IMR-90 (cell line): ENCODE data around the gene GSTM3. TPM values are rescaled to one million over a fixed set of nuclear protein-coding genes. Genes with fewer than 3 reads are reported as not detected.
A peak's percentile ranks its signal among the peaks of the same experiment; 100 is the strongest.

ENCODE experiments used
- ATAC-seq: fragments of 200-7000 bp; cut with Tn5 transposase; 2 replicates; pipeline ENCODE4 v1.9.1; 2020; ENCODE audit warnings: low read depth, mild to moderate bottlenecking, moderate library complexity
- BruUV-seq: library from RNA; stranded (reverse); fragments of 400-500 nt; replicated peaks from 2 replicates; lab custom pipeline; 2021; lab: Mats Ljungman, UMichigan
- CTCF ChIA-PET: fragments of 300-600 bp; formaldehyde crosslinking; extraction: SDS; loops from one replicate; lab custom pipeline; 2021; ENCODE audit warnings: antibody characterized with exemption; lab: Yijun Ruan, JAX
- POLR2A ChIA-PET: fragments of 300-600 bp; sonication (Branson Sonifier 250); formaldehyde crosslinking; loops from one replicate; lab custom pipeline; 2022; ENCODE audit warnings: antibody characterized with exemption; ENCODE audit not compliant: unreplicated experiment; lab: Charles Lee
- DNase-seq: peaks from one replicate; pipeline ENCODE4 v3.0.0; 2013
- H2AFZ ChIP-seq: replicated peaks from 2 replicates; pipeline ENCODE3; 2013; ENCODE audit warnings: low read length, mild to moderate bottlenecking; ENCODE audit not compliant: poor library complexity
- H2AK5ac ChIP-seq: 2 replicates; pipeline ENCODE4 v1.6.1; 2013; ENCODE audit warnings: low read depth, low read length, inconsistent platforms
- H2AK9ac ChIP-seq: replicated peaks from 2 replicates; pipeline ENCODE3; 2013; ENCODE audit warnings: mild to moderate bottlenecking, low read depth, low read length, moderate library complexity; ENCODE audit not compliant: poor library complexity
- H2BK120ac ChIP-seq: 2 replicates; pipeline ENCODE4 v1.6.1; 2013; ENCODE audit warnings: low read depth, low read length, inconsistent platforms
- H2BK15ac ChIP-seq: 3 replicates; pipeline ENCODE4 v1.6.1; 2013; ENCODE audit warnings: low read depth, low read length, inconsistent platforms
- H2BK20ac ChIP-seq: 2 replicates; pipeline ENCODE4 v1.6.1; 2013; ENCODE audit warnings: low read depth, mild to moderate bottlenecking, inconsistent platforms, low read length, moderate library complexity
- H2BK5ac ChIP-seq: 2 replicates; pipeline ENCODE4 v1.6.1; 2013; ENCODE audit warnings: mild to moderate bottlenecking, low read depth, low read length, inconsistent platforms; ENCODE audit not compliant: poor library complexity, severe bottlenecking
- H3K14ac ChIP-seq: replicated peaks from 2 replicates; pipeline ENCODE4 v1.6.1; 2013; ENCODE audit warnings: low read depth, low read length, inconsistent platforms
- H3K18ac ChIP-seq: 2 replicates; pipeline ENCODE4 v1.6.1; 2013; ENCODE audit warnings: low read depth, low read length, control low read depth
- H3K23ac ChIP-seq: 2 replicates; pipeline ENCODE4 v1.6.1; 2013; ENCODE audit warnings: low read depth, low read length, inconsistent platforms
- H3K27ac ChIP-seq: 2 replicates; pipeline ENCODE4 v1.5.1; 2013; ENCODE audit warnings: mild to moderate bottlenecking, control low read depth, low read length; ENCODE audit not compliant: insufficient read depth
- H3K27me3 ChIP-seq: 2 replicates; pipeline ENCODE4 v1.6.1; 2013; ENCODE audit warnings: low read length; ENCODE audit not compliant: control insufficient read depth, insufficient read depth
- H3K36me3 ChIP-seq: 2 replicates; pipeline ENCODE4 v1.6.1; 2013; ENCODE audit warnings: low read length, mixed read lengths; ENCODE audit not compliant: control insufficient read depth, insufficient read depth
- H3K4ac ChIP-seq: 2 replicates; pipeline ENCODE4 v1.6.1; 2013; ENCODE audit warnings: low read depth, low read length, inconsistent platforms
- H3K4me1 ChIP-seq: 2 replicates; pipeline ENCODE4 v1.6.1; 2013; ENCODE audit warnings: low read length, mixed read lengths; ENCODE audit not compliant: control insufficient read depth, insufficient read depth
- H3K4me2 ChIP-seq: 2 replicates; pipeline ENCODE4 v1.6.1; 2013; ENCODE audit warnings: low read depth, mild to moderate bottlenecking, control low read depth, low read length, moderate library complexity
- H3K4me3 ChIP-seq: 2 replicates; pipeline ENCODE4 v1.5.1; 2013; ENCODE audit warnings: low read depth, mild to moderate bottlenecking, control low read depth, low read length, moderate library complexity; ENCODE audit not compliant: insufficient read depth
- H3K56ac ChIP-seq: 2 replicates; pipeline ENCODE4 v1.6.1; 2013; ENCODE audit warnings: low read length, inconsistent platforms; ENCODE audit not compliant: insufficient read depth; ENCODE audit errors: extremely low read depth
- H3K79me1 ChIP-seq, 2 experiments: 2 replicates each; pipeline ENCODE4 v1.6.1; 2013; ENCODE audit warnings: low read length in 2 of 2, inconsistent platforms in 1 of 2, low read depth in 1 of 2
- H3K9ac ChIP-seq: 2 replicates; pipeline ENCODE4 v1.6.1; 2013; ENCODE audit warnings: low read depth, low read length, control low read depth
- H3K9me1 ChIP-seq: 2 replicates; pipeline ENCODE4 v1.6.1; 2013; ENCODE audit warnings: low read length, inconsistent platforms; ENCODE audit not compliant: insufficient read depth
- H3K9me3 ChIP-seq: 2 replicates; pipeline ENCODE4 v1.6.1; 2013; ENCODE audit warnings: low read length; ENCODE audit not compliant: control insufficient read depth, insufficient read depth
- H4K20me1 ChIP-seq: 2 replicates; pipeline ENCODE4 v1.6.1; 2013; ENCODE audit warnings: low read length, inconsistent platforms; ENCODE audit not compliant: insufficient read depth
- H4K5ac ChIP-seq: 2 replicates; pipeline ENCODE4 v1.6.1; 2013; ENCODE audit warnings: mild to moderate bottlenecking, low read depth, low read length, control low read depth
- H4K8ac ChIP-seq, 2 experiments: 2 replicates each; pipeline ENCODE4 v1.6.1; 2013; ENCODE audit warnings: low read depth in 2 of 2, low read length in 2 of 2, control low read depth in 1 of 2, inconsistent platforms in 1 of 2
- H4K91ac ChIP-seq: 2 replicates; pipeline ENCODE4 v1.6.1; 2013; ENCODE audit warnings: low read depth, low read length, inconsistent platforms; ENCODE audit not compliant: insufficient read depth
- BHLHE40 ChIP-seq: fragments of 150-350 bp; IDR thresholded peaks from 2 replicates; pipeline ENCODE4 v1.6.1; 2016; ENCODE audit warnings: mild to moderate bottlenecking, low read depth, low read length
- CEBPB ChIP-seq: IDR thresholded peaks from 2 replicates; pipeline ENCODE4 v1.6.1; 2012; ENCODE audit warnings: low read depth, low read length, improper control_type of control experiment
- CHD1 ChIP-seq: IDR thresholded peaks from 2 replicates; pipeline ENCODE4 v1.6.1; 2012; ENCODE audit warnings: low read depth, low read length, improper control_type of control experiment
- ELK1 ChIP-seq: fragments of 150-350 bp; IDR thresholded peaks from 2 replicates; pipeline ENCODE4 v1.6.1; 2016; ENCODE audit warnings: low read depth, mild to moderate bottlenecking, low read length, moderate library complexity, borderline replicate concordance
- FOS ChIP-seq: fragments of 150-350 bp; IDR thresholded peaks from 2 replicates; pipeline ENCODE4 v1.6.1; 2016; ENCODE audit warnings: low read depth, low read length
- MAFK ChIP-seq: IDR thresholded peaks from 2 replicates; pipeline ENCODE4 v1.6.1; 2012; ENCODE audit warnings: low read depth, low read length, improper control_type of control experiment
- MAZ ChIP-seq: IDR thresholded peaks from 2 replicates; pipeline ENCODE4 v1.6.1; 2012; ENCODE audit warnings: low read depth, mild to moderate bottlenecking, low read length, improper control_type of control experiment, moderate library complexity, borderline replicate concordance
- MXI1 ChIP-seq: IDR thresholded peaks from 2 replicates; pipeline ENCODE4 v1.6.1; 2012; ENCODE audit warnings: low read depth, mild to moderate bottlenecking, low read length, moderate library complexity, borderline replicate concordance
- NFE2L2 ChIP-seq: fragments of 150-350 bp; IDR thresholded peaks from 2 replicates; pipeline ENCODE4 v1.6.1; 2016; ENCODE audit warnings: low read depth, mild to moderate bottlenecking, low read length
- POLR2A ChIP-seq: IDR thresholded peaks from 2 replicates; pipeline ENCODE4 v1.6.1; 2012; ENCODE audit warnings: mild to moderate bottlenecking, low read depth, low read length
- RAD21 ChIP-seq: IDR thresholded peaks from 2 replicates; pipeline ENCODE4 v1.6.1; 2012; ENCODE audit warnings: low read length, improper control_type of control experiment
- RCOR1 ChIP-seq: IDR thresholded peaks from 2 replicates; pipeline ENCODE4 v1.6.1; 2012; ENCODE audit warnings: mild to moderate bottlenecking, low read length, improper control_type of control experiment; ENCODE audit not compliant: insufficient replicate concordance
- RFX5 ChIP-seq: IDR thresholded peaks from 2 replicates; pipeline ENCODE4 v1.8.0; 2012; ENCODE audit warnings: low read depth, mild to moderate bottlenecking, low read length, moderate library complexity
- SMC3 ChIP-seq: fragments of 150-350 bp; IDR thresholded peaks from 2 replicates; pipeline ENCODE4 v1.6.1; 2016; ENCODE audit warnings: low read depth, mild to moderate bottlenecking, antibody characterized with exemption, low read length, moderate library complexity
- WGBS, 2 experiments: methylation state at CpG; one replicate each; pipeline versions ENCODE4 v1.1.5 to v1.1.7; 2013; ENCODE audit warnings: missing lambda C conversion rate in 2 of 2; ENCODE audit not compliant: insufficient read length in 1 of 2; ENCODE audit errors: extremely low coverage in 2 of 2; 5-methylcytosine and 5-hydroxymethylcytosine counted together
- dilution Hi-C: fragments of 300-500 bp; cut with HindIII; formaldehyde crosslinking; loops from one replicate; pipeline ENCODE4 v1.14.3; 2018; ENCODE audit warnings: low sequenced_read_pairs; ENCODE audit not compliant: unreplicated experiment
- in situ Hi-C: fragments of 300-500 bp; cut with MboI; formaldehyde crosslinking; loops from 3 replicates; pipeline ENCODE4 v1.14.3; 2019; ENCODE audit warnings: low sequenced_read_pairs, inconsistent platforms, mixed read lengths
- intact Hi-C: fragments of 100-400 bp; cut with micrococcal nuclease; formaldehyde crosslinking; loops from 2 replicates; pipeline ENCODE4 v1.10.0; 2022
- polyA plus RNA-seq, 3 experiments: library from polyadenylated mRNA; depleted of rRNA; stranded (reverse); fragments of >200 nt; gene quantifications; 2 replicates each; pipeline ENCODE4 v1.2.3, GENCODE V29; 2012; ENCODE audit warnings: low replicate concordance in 1 of 3
- total RNA-seq: library from RNA; depleted of rRNA; stranded (reverse); fragments of >200 nt; gene quantifications from 2 replicates; pipeline ENCODE4 v1.2.3, GENCODE V29; 2012
- TF ChIP-seq, protein P1 (sequence below): fragments of 150-350 bp; IDR thresholded peaks from 2 replicates; pipeline ENCODE4 v1.6.1; 2017; ENCODE audit warnings: mild to moderate bottlenecking, antibody characterized with exemption, low read length, low read depth

GSTM3 gene
- total and polyA plus RNA-seq, 2 of the 4 experiments (the other 2 are of a cell fraction) = 102 to 131 TPM

GRCh38 chr1:109777436-109777835, 36.6 kb upstream of the GSTM3 start:
- no peak overlapping the region; the same call in 1 of the 2 replicates for H4K5ac ChIP-seq
- no peaks in the 10 kb centered on the region for H3K36me3 ChIP-seq
- H3K9me1 ChIP-seq = peaks cover 3% of the 10 kb centered on the region; the same call in 1 of the 2 replicates
- DNase-seq (no peak), ATAC-seq (peak; percentile 3; the same call in 1 of the 2 replicates)
- H2BK5ac ChIP-seq = no peak overlapping the region
- CTCF ChIA-PET = interaction anchor here (0.7 to 3.1 kb wide), 13 partner anchors 13 to 329 kb away, joined by 3 to 69 read pairs (median 4); partner anchors contain the start of gene AHCYL1
- dilution Hi-C loops (no loop called here), intact Hi-C loops (loop anchor here (1.0 to 5.0 kb wide), 4 partner anchors 133 to 330 kb away; partner anchors contain the start of genes AHCYL1 and CSF1), in situ Hi-C loops (loop anchor here (5.0 to 25.0 kb wide), 2 partner anchors 135 to 210 kb away; partner anchors contain the start of gene CSF1)
- no peaks in the 10 kb centered on the region for H3K9me3 ChIP-seq
- H4K20me1 ChIP-seq = no peaks in the 10 kb centered on the region
- H2BK15ac ChIP-seq = peak overlapping the region; percentile 2; the same call in 1 of the 3 replicates
- no TSS peak for BruUV-seq
- H2AK9ac ChIP-seq = no peak overlapping the region
- H2BK20ac ChIP-seq = peak overlapping the region; percentile 84
- H3K79me1 ChIP-seq = no peaks in the 10 kb centered on the region
- POLR2A ChIA-PET = no interaction called here
- peak overlapping the region in 1 of 2 experiments; percentile 41; a peak in 1 of 4 replicates for H4K8ac ChIP-seq
- peak overlapping the region; percentile 6 for H2AFZ ChIP-seq
- peak overlapping the region; percentile 90; the same call in 1 of the 2 replicates for H2AK5ac ChIP-seq
- H3K27ac ChIP-seq = no peak overlapping the region
- H3K4me1 ChIP-seq = peaks cover 12% of the 10 kb centered on the region; the same call in 1 of the 2 replicates
- H3K4me3 ChIP-seq = no peak overlapping the region
- no peaks in the 10 kb centered on the region for H3K27me3 ChIP-seq
- H3K4me2 ChIP-seq = no peak overlapping the region
- no peak overlapping the region; the same call in 1 of the 2 replicates for H3K56ac ChIP-seq
- H3K23ac ChIP-seq = no peak overlapping the region; the same call in 1 of the 2 replicates
- H3K18ac ChIP-seq = no peak overlapping the region; the same call in 1 of the 2 replicates
- peak overlapping the region; percentile 81 for H3K4ac ChIP-seq
- H4K91ac ChIP-seq = peak overlapping the region; percentile 34
- no peak overlapping the region for H3K9ac ChIP-seq
- H3K14ac ChIP-seq = peak overlapping the region; percentile 34; the same call in 1 of the 2 replicates
- peak overlapping the region; percentile 85 for H2BK120ac ChIP-seq
- 93% methylated on average over 3 of the region's 7 CpGs; no CpG with 5 or more reads in 1 of the 2 experiments for WGBS, 2 experiments
- TF ChIP-seq MAFK (no peak), RAD21 (no peak), MAZ (no peak), BHLHE40 (no peak), ELK1 (no peak), CEBPB (no peak), SMC3 (no peak), NFE2L2 (no peak), RFX5 (no peak), POLR2A (no peak), MXI1 (no peak), CHD1 (no peak), FOS (no peak), RCOR1 (no peak)
- TF ChIP-seq, protein P1, sequence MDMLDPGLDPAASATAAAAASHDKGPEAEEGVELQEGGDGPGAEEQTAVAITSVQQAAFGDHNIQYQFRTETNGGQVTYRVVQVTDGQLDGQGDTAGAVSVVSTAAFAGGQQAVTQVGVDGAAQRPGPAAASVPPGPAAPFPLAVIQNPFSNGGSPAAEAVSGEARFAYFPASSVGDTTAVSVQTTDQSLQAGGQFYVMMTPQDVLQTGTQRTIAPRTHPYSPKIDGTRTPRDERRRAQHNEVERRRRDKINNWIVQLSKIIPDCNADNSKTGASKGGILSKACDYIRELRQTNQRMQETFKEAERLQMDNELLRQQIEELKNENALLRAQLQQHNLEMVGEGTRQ = no peak
